Activated CD8-positive, alpha-beta memory T cell treated with anti-CD3 and anti-CD28 coated beads, Interleukin-2, amount 50 U/mL, for 1 hour (primary cell): ENCODE results near the gene DOCK1.
"Not testable (repeated sequence)": the region's sequence is repeated elsewhere in the genome, so short reads cannot be mapped to it uniquely, and the experiment has no call there.

Source experiments
- DNase-seq: peaks from one replicate; pipeline ENCODE4 v3.0.0-alpha.2; 2020; ENCODE audit errors: extremely low read depth

DOCK1 gene

DNA sequence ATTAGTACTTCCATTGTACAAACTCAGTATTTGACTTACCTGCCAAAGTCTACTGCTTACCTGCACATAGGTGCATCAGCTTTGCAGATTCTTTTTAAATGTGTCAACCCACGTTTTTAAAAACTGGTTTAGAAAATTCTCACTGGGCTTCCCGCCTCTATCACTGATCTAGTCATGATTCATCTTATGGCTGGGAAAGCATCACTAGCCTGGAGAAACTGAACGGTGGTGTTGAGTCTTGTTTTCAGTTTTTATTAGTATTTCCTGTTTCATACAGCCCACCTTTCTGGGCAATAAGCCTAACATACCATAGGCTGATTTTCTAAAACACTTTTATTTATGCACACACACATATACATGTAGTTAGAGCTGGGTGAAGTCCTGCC, 19.7 kb downstream of the DOCK1 start:
- DNase-seq, result no peak

GRCh38 chr10:126926568-126926967, 21.3 kb downstream of the DOCK1 start:
- DNase-seq, result no peak

DNA sequence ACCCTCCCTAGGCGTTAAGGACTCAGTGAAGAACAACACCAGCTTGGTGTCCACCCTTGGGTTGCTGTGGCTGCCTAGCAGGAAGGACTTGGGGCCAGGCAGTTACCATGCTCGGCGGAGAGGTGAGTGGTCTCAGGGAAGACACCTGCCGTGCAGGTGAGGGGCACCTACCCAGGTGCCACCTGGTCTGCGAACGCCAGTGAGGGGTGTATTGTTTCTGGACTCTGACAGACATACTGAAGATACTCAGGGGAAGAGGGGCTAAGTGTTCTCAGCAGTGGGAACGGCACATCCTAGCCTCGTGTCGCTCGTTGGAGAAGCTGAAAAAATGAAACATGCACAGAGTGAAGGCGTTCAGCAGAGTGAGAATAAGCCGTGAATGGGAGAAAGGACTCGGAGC, 22.6 kb downstream of the DOCK1 start:
- no peak for DNase-seq

DNA sequence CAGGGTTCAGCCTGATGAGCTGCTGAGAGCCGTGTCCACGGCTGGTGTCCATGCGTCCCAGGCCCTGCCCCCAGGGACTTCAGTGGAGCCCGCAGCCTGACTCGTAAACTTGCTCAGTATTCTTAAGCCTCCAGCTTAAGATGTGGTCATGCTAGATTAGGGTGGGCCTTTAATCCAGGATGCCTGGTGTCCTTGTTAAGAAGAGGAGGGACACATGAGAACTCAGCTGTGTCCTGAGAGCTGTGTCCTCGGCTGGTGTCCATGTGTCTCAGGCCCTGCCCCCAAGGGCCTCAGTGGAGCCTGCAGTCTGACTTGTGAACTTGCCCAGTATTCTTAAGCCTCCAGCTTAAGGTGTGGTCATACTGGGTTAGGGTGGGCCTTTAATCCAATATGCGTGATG, 23.0 kb downstream of the DOCK1 start:
- DNase-seq, result no peak

DNA sequence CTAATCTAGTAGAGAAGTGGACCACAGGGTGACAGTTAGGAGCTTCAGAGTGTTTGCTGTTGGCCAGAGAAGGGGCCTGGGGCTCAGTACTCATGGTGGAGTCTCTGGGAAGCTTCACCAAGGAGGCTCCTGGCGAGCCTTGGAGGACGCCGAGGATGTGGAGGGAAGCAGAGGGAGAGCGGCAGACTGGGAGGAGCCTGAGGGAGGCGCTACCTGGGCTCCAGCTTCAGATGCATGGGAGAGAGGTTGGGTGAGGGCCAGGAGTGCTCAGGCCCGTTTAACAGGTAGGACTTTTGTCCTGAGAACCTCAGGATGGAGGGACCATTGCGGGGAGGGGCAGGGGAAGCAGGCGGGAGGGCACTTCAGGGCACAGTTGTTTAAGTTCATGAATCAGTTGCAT, 24.2 kb downstream of the DOCK1 start:
- no peak for DNase-seq

GRCh38 chr10:126930131-126930882, 25.1 kb downstream of the DOCK1 start:
- no peak for DNase-seq

- DNase-seq, result no peak
Measured at GRCh38 chr10:126930883-126931503, 25.8 kb downstream of the DOCK1 start.

DNA sequence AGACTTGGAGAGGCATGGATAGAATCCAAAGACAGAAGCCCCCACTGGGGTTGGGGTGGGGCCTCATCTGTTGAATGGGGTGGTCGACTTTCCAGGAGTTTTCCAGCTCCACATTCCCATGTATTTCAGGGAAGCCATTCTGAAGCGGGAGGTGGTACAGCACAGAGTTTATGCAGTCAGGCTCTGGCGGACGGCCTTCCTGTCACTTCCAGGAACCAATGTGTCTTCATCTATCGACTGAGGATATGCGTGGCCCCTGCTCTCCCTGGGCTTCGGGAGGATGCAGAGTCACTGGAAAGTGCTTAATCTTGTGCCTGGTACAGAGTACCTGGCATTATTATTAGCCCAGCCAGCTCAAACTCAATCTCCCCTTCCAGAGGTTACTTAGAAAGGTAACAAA, 26.3 kb downstream of the DOCK1 start:
- DNase-seq, result no peak

- no peak for DNase-seq
Measured at GRCh38 chr10:126932516-126932915, 27.3 kb downstream of the DOCK1 start.

DNA sequence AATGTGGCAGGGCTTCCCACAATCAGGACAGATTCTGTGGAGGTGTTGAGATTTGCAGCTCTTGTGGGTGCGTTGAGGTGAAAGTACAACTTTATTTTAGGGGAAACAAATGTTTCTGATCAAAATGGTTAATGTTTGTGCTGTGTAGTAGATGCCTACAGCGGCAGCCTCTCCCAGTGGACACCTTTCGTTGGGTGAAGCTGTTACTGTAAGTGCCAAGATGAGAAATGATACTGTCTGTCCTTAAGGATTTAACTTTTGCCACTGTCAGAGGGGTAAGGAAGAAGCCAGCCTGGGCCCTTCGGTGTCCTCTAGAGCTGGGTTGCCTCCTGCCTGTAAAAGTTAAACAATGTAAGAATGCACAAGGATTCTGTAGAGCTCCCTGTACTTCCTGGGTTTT, 27.9 kb downstream of the DOCK1 start:
- DNase-seq, result no peak

GRCh38 chr10:126935263-126935946, 30.2 kb downstream of the DOCK1 start:
- no peak for DNase-seq

DNA sequence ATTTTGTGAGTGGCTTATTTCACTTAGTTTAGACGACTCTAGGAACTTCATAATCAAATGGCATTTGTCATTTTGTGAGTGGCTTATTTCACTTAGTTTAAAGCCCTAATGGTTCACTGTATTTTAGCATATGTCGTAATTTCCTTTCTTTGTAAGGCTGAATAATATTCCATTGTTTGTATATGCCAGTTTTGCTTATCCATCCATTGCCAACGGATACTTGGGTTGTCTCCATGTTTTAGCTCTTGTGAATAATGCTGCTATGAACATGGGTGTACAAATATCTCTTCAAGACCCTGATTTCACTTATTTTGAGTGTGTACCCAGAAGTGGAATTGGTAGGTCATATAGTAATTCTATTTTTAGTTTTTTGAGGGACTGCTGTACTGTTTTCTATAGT, 31.8 kb downstream of the DOCK1 start:
- DNase-seq, result no peak

GRCh38 chr10:126938121-126938520, 32.9 kb downstream of the DOCK1 start:
- DNase-seq, result not testable (repeated sequence)

DNA sequence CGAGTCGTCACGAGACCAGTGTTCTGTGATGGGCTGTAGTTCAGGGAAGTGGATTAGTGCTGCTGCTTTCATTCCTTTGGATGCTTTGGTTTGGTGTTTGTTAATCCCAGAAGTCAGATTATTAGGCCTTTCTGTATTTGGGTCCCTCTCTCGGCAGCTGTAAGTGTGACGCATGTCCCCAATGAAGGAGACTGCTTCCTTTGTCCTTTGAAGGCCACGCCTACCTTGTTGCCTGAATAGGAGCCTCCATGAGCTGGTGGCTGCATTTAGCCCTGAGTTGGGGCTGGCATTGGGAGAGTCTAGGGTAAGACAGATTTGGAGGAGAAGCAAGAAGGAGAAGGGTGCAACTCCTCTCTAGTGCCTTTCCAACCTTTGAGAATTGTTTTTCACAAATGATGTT, 34.5 kb downstream of the DOCK1 start:
- no peak for DNase-seq

DNA sequence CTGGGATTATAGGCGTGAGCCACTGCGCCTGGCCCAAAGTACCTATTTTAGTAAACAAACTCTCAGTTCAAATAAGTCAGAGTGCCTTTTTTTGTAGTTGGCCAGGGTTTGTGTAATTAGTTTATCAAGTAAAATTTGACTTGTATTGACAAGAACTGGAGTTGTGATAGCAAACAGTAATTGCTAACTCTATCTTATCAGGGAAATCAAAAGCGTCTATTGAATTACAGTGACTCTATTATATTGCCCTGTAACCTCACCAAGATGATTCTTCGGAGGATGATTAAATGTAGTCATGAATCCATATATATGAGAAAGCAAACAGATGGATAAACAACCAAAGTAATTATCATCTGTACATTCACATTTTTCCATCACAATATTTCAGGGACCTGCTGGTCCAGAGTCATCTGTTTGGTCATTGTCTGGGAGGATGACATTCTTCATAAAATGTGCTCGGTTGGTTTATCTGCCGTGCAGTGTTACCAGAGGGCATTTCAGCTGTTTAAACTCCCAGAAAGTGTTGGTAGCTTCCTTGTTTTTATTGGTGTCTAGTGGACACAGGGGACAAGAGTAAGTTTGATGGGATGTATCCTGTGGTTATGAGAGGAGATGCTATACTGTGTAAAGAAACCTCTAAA, 35.6 kb downstream of the DOCK1 start:
- DNase-seq, result no peak

- no peak for DNase-seq
Measured at GRCh38 chr10:126944191-126944590, 39.0 kb downstream of the DOCK1 start.

DNA sequence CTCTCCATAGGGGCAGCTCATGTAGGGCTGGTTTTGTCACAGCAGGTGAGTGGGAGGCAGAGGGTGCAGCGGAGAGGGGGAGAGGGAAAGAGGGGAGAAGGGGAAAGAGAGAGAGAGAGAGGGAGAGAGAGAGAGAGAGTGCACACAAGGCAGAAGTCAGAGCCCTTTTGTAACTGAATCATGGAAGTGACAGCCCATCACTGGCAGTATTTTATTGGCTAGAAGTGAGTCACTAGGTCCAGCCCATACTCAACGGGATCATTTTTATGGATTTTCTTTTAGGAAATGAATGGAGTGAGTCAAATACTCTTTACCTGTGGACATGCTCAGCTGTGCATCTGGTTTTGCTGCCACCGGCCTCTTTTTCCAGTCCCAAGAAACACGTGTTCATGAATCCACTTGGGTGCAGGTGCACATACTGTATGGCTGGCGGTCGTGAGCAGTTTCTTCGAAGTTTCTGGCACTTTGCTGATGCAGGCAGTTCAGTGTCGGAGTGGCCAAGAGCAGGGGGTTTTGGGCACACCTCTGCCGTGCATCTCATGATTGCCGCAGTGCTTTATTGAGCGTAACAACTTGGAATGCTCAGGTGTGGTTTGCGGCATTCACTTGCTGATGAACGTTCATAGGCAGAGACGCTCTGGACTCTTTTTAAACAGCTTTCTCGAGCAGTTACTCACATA, 40.3 kb downstream of the DOCK1 start:
- DNase-seq, result no peak

DNA sequence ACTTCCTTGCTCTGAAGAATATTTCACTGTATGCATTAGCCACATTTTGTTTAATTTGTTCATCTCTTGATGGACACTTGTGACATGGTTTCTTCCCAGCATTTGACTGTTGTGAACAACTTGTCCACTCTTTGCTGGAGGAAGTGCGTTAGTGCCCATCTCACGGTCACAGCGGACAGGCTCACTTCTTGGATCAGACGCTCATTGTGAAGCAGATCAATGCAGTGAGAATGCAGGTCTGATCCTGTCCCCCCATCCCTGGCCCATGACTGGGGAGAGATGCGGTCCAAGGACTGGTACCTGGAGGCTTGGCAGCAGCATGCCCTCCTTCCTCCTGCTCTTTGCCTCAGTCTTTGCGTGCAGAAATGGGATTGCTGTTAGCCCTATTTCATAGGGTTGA, 41.5 kb downstream of the DOCK1 start:
- DNase-seq, result no peak

DNA sequence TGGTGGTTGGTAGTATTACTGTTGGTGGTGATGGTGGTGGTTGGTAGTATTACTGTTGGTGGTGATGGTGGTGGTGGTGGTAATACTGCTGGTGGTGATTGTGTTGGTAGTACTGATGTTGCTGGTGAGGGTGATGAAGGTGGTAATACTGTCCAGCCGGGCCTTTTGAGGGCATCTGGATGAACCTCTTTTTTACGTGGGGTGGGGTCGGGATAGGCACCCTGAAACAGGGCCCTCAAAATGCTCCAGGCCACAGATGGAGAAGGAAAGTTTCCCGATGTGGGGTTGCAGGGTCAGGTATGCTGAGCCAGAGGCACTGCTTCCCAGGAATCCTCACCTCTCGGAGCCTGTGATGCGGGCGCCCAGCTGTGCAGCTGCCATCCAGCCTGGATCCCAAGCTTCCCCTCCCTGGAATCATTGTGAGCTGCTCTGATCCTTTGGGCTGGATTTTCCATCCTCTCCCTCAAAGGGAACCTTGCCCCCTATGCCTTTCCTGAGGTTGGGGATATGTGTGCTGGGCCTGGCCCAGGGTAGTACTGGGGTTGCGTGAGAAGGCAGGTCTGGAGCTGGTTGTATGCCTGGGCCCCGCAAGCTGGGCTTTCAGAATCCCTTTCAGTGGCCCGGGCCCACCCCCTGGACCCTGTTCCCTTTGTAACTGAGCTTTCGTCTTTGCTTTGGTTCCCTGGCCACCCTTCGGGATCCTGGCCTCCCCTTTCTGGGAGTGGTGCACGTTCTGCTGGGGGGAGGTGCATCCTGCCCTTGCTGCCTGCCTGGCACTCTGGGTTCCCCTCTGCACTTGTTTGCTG, 43.3 kb downstream of the DOCK1 start:
- DNase-seq, result no peak

DNA sequence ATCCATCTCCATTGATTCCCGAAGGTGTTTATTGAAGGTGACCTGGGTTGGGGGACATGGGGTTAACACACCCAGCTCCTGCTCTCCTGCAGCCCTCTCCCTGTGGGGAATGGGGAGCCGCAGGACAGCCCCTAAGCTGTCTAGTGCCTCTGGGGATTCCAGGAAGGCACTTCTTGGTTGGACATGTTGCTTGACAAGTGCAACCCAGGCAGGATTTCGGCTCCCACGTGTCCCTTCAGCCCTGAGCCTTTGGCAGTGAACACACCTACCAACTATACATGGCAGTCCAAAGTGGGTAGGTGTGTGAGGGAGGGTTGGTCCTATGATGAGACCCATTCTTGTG, 43.9 kb downstream of the DOCK1 start:
- DNase-seq, result no peak

DNA sequence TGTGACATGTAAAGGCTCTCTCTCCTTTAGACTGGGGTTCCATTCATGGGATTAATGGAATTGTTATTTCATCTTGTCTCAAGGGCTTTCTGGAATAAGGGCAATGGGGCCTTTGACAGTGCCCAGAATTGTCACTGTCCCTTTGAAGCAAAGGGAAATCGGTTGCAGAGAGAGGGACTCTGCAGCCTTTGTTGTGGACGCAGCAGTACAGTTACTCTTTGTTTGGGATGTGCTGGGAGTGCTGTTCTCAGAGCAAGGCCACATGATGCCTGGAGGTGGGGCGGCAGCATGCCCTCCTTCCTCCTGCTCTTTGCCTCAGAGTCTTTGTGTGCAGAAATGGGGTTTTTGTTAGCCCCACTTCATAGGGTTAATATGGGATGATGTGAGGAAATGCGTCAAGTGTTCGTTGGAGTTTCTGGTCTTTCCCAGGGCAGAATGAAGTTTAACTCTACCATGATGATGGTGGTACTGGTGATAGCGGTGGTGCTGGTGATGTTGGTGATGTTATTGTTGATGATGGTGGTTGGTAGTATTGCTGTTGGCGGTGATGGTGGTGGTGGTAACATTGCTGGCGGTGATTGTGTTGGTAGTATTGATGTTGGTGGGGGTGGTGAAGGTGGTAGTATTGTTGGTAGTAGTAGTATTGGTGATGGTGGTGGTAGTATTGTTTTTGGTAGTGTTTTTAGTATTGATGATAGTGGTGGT, 45.3 kb downstream of the DOCK1 start:
- DNase-seq, result no peak
